ENCODE data around the gene CCDC149.

GRCh38 chr4:24872720-24873119 lies 40.1 kb downstream of the CCDC149 start:
- TF ChIP-seq CTCF (conservative IDR thresholded peaks at IDR 0.05): no peak
- no peak for TF ChIP-seq EZH2 (IDR thresholded peaks at IDR 0.05; ENCODE audit: low read depth)

Measured in PC-9 (cell line).